T follicular helper cell (primary cell): ENCODE results near the gene CUL9.

Experiments
- DNase-seq: peaks from one replicate; pipeline ENCODE4 v3.0.0-alpha.2; 2020; ENCODE audit warnings: low read depth

CUL9 gene

GRCh38 chr6:43256670-43257366 lies 74.8 kb downstream of the CUL9 start:
- DNase-seq: no peak

GRCh38 chr6:43257367-43258145 lies 75.6 kb downstream of the CUL9 start:
- DNase-seq: no peak

- DNase-seq: no peak
Measured at GRCh38 chr6:43258180-43258579, 76.2 kb downstream of the CUL9 start.

- DNase-seq: no peak
Measured at GRCh38 chr6:43258807-43259686, 77.1 kb downstream of the CUL9 start.

- DNase-seq: no peak
Measured at GRCh38 chr6:43260791-43261190, 78.8 kb downstream of the CUL9 start.

- no peak for DNase-seq
Measured at GRCh38 chr6:43261198-43261597, 79.2 kb downstream of the CUL9 start.

GRCh38 chr6:43262000-43262779 lies 80.2 kb downstream of the CUL9 start:
- DNase-seq: no peak

- DNase-seq: no peak
Measured at GRCh38 chr6:43262780-43263313, 80.9 kb downstream of the CUL9 start.

GRCh38 chr6:43263314-43264178 lies 81.5 kb downstream of the CUL9 start:
- peak; percentile 63 for DNase-seq

- DNase-seq: no peak
Measured at GRCh38 chr6:43264599-43265145, 82.7 kb downstream of the CUL9 start.

- no peak for DNase-seq
Measured at GRCh38 chr6:43265564-43265963, 83.6 kb downstream of the CUL9 start.

GRCh38 chr6:43267619-43268354 lies 85.8 kb downstream of the CUL9 start:
- no peak for DNase-seq

- DNase-seq: no peak
Measured at GRCh38 chr6:43268355-43268700, 86.3 kb downstream of the CUL9 start.

- DNase-seq: no peak
Measured at GRCh38 chr6:43268782-43269272, 86.8 kb downstream of the CUL9 start.

GRCh38 chr6:43269273-43270007 lies 87.4 kb downstream of the CUL9 start:
- DNase-seq: peak; percentile 19

GRCh38 chr6:43271103-43271815 lies 89.3 kb downstream of the CUL9 start:
- no peak for DNase-seq

- no peak for DNase-seq
Measured at GRCh38 chr6:43271944-43272343, 89.9 kb downstream of the CUL9 start.

- DNase-seq: no peak
Measured at GRCh38 chr6:43273707-43274106, 91.7 kb downstream of the CUL9 start.
